ENCODE results near the gene MFSD12.
"Not testable (repeated sequence)": the region's sequence is repeated elsewhere in the genome, so short reads cannot be mapped to it uniquely, and the experiment has no call there.

Gene MFSD12

DNA sequence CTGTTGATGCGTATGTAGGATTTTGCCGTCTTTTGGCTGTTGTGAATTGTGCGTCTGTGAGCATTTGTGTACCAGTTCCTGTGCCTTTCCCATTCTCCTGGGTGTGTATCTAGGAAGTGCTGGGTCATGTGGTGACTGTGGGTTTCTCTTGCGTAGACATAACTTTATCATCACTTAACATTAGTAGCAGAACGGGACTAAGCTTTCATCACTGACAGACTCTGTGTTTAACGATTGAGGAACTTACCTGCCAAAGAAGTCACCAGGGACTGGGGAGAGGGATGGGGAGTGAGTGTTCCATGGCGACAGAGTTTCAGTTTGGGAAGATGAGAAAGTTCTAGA lies 36.3 kb downstream of the MFSD12 start:
- DNase-seq, result no peak

GRCh38 chr19:3520166-3521103 lies 37.0 kb downstream of the MFSD12 start:
- DNase-seq, result no peak

- no peak for DNase-seq
Measured at GRCh38 chr19:3519126-3519525, 38.3 kb downstream of the MFSD12 start.

- no peak for DNase-seq
Measured at GRCh38 chr19:3518659-3519058, 38.7 kb downstream of the MFSD12 start.

DNA sequence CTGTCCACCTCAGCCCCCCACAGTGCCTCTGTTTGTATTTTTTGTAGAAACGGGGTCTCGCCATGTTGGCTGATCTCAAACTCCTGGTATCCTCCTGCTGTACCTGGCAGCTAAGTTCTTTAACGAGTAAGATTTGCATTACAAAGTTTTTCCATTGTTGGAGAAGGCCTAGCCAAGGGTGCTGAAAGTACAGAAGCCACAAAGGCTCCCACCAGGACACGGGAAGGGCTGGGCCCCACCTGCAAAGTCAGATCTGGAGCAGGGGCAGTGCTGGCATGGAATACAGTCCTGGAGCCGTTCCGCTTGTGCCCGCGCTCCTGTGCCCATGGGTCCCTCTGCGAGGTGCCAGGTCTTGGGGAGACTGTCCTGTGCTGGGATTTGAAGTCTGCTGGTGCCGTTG lies 39.1 kb downstream of the MFSD12 start:
- DNase-seq, result no peak

- no peak for DNase-seq
Measured at GRCh38 chr19:3517638-3518037, 39.7 kb downstream of the MFSD12 start.

GRCh38 chr19:3516675-3517207 lies 40.6 kb downstream of the MFSD12 start:
- no peak for DNase-seq

DNA sequence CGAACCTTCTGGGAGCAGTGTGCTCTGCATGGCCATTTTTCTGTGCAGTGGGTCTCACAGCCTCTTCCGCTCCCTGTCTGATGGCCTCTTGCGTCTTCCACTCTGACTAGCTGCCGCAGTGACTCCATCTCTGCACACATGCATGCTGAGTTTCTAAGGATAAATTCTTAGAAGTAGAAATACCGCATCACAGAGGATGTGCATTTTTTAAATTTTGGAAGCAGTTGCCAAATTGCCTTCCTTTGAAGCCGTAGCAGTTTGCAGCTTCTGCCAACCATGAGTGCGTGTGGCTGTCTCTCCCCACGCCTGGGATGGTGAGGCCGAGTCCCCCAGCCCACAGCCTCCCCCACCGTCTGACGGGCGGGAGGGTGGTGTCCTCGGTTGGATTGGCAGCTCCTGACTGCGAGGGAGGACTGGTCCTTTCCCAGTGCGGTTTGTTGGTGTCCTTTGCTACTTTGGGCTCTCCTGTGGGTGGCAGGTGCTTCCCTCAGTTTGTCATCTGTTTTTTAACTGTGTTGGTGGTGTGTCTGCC lies 41.4 kb downstream of the MFSD12 start:
- DNase-seq, result no peak

DNA sequence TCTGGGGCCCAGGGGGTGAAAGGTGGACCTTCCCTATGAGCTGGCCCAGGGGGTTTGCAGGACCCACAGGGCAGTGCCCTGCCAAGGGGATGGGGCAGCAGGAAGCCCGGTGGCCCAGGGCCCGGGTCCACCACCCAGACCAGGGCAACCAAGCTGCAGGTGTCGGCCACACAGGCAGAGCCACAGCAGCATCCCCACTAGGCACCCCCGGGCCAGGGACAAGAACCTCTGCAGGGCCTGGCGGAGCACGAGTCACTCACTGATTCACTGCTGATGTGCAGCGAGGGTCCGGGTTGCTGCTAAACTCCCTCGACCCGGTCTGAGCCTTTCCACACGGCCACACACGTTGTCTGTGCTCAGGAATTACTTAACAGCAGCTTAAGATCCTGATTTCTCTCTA lies 42.5 kb downstream of the MFSD12 start:
- no peak for DNase-seq

- DNase-seq, result no peak
Measured at GRCh38 chr19:3513229-3514140, 43.9 kb downstream of the MFSD12 start.

- DNase-seq, result no peak
Measured at GRCh38 chr19:3512562-3513228, 44.7 kb downstream of the MFSD12 start.

DNA sequence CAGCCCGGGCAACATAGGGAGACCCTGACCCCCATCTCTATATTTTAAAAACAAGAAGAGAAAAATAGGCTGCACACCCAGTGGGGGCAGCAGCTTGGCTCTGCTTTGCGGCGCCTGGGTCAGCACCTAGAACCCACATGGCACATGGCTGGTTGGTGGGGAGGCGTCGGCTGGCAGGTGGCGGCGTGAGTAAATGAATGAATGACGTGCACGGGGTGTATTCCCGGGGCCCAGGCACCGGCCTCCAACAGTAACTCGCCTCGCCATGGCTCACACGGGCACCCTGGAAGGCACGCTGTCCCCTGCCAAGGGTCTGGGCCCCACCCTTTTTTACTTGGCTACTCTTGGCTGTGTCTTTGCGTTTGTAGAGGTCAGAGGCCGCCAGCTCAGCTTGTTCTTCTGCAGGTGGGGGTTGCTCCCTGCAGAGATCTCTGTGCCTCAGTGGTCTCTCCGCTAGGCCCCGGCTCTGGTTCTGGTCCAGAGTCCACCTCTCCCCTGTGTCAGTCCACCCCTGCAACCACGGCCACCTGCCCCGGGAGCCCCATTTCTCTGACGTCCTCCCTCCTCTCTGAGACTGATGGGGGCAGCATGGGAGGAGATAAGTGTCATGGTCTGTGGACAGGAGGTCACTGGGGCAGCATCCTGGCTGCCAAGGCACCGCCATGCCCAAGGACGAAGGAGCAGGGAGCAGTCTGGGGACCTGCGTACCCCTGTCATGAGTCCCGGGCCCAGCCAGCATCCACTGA lies 45.7 kb downstream of the MFSD12 start:
- DNase-seq, result no peak

DNA sequence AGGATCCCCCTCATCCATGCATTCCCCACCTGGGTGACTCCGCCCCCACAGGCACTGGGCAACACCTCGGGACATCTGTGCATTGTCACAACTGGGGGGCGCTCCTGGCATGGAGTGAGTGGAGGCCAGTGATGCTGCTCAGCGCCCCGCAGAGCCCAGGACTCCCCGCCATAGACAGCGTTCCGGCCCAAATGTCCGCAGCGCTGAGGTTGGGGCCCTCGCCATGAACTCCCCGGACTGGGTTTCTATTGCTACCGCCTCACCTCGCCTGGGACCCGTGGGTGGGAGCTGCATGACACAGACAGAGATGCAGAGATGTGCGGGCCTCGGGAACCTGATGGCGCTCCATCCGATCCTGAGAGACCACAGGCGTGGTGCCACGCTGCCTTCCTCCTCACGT lies 46.7 kb downstream of the MFSD12 start:
- no peak for DNase-seq

- no peak for DNase-seq
Measured at GRCh38 chr19:3509566-3509989, 47.8 kb downstream of the MFSD12 start.

- DNase-seq, result no peak
Measured at GRCh38 chr19:3508771-3509535, 48.4 kb downstream of the MFSD12 start.

GRCh38 chr19:3508121-3508661 lies 49.2 kb downstream of the MFSD12 start:
- not testable (repeated sequence) for DNase-seq

DNA sequence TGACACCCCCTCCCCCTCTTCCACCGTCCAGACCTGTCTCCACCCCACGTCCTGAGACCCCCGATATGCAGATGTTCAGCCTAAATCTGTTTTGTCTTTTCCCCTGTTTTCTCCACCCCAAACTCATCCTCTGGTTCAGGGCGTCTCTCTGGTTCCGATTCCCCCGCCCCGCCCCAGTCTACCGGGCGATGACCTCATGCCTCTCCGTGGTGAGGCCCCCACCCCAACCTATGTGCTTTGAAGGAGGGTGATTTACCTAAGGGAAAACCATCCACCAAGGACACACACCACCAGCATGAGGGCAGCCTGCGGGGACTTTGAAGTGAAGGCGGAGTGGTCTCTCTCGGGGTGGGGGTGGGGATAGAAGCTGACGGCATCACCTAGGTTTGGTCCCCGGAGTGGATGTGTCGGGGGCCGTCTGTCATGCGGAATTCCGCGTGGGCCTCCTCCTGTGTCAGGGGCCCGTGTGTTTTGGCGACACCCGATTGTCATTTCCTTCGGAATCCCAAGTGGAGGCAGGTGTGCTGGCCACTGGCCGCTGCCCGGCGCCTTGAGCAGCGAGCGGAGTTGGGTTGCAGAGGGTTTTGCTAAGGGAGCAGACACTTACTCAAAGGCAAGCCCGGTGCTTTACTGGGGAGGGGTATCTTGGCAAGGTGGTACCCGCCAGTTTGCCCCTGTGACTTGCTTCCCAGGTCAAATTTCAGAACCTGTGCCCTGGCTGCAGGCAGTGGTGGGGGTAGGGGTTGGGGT lies 49.8 kb downstream of the MFSD12 start:
- no peak for DNase-seq

DNA sequence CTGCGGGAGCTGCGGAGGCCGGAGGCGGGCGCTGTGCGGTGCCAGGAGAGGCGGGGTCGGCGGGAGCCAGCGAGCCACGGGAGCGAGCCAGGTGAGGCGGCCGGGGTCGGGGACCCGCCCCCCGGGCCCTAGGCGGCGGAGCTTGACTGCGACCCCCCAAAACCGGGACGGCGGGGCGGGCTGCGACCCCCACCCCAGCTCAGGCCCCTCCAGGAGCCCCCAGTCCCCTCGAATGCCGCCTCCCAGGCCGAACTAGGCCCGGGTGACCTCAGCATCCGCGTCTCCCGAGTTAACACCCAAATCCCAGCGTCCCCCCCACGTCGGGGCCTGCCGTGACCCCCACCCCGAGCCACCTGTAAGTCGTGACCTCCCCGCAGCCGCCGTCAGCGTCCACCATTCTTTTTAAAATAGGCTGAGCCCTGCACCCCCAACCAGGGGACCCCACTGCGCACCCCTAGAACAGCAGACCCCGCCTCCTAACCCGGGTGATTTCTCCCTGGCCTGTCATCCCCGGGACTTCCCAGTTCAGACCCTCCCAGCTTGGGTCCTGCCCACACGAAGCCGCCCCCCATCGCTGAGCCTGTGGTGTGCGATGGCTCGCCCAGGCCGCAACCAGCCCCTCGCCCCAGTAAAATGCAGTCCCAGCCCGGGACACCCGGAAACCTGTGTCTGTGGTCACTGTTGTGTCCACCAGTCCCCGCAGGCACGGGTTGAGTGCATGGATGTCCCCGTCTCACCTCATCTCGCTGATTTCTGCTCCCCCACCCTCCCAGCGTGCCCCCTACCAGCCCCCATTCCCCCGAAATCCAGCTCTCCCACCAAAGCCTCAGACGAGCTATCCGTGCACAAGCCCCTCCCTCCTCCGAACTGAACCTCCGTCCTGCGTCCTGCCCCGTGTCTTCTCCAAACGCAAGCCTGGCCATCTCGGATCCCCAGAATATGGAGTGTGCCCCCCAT lies 50.7 kb downstream of the MFSD12 start:
- DNase-seq, result no peak
